GM10248 (cell line): ENCODE results near the gene FAM120AOS.

ENCODE experiments used
- CTCF ChIA-PET: fragments of 300-600 bp; sonication (Branson Sonifier 250); formaldehyde crosslinking; extraction: SDS; loops from one replicate; lab custom pipeline; 2021; ENCODE audit warnings: antibody characterized with exemption; lab: Yijun Ruan, JAX
- POLR2A ChIA-PET: fragments of 350-650 bp; sonication (Branson Sonifier 250); formaldehyde crosslinking; extraction: SDS; loops from one replicate; lab custom pipeline; 2020; ENCODE audit warnings: antibody characterized with exemption; lab: Yijun Ruan, JAX
- DNase-seq: peaks from one replicate; pipeline ENCODE4 v3.0.0; 2012; ENCODE audit errors: extremely low spot score
- CTCF ChIP-seq: IDR thresholded peaks from 2 replicates; pipeline ENCODE4 v1.5.1; 2012; ENCODE audit warnings: mild to moderate bottlenecking, low read depth; ENCODE audit errors: extremely low read depth, missing control alignments, control extremely low read depth

The FAM120AOS gene

GRCh38 chr9:93453047-93453914 lies at the start of gene FAM120AOS:
TSS of gene FAM120AOS (minus strand) at chr9:93453581. CDS start at chr9:93452709, 872 bp downstream.
- POLR2A ChIA-PET, result interaction anchor here (0.6 to 1.0 kb wide), 2 partner anchors 12 to 28 kb away, joined by 4 to 5 read pairs; no protein-coding TSS in a partner anchor
- CTCF ChIA-PET, result interaction anchor here (1.3 to 2.2 kb wide), 6 partner anchors 11 to 113 kb away, joined by 3 to 13 read pairs (median 6); no protein-coding TSS in a partner anchor
- no peak for TF ChIP-seq CTCF
- peak; percentile 88 for DNase-seq

GRCh38 chr9:93501406-93501805 lies 48.0 kb upstream of the FAM120AOS start:
- ChIA-PET POLR2A (no interaction called here), CTCF (interaction anchor here (1.3 kb wide), 1 partner anchor 60 kb away, joined by 5 read pairs; no protein-coding TSS in a partner anchor)
- TF ChIP-seq CTCF, result no peak
- DNase-seq, result no peak

- no peak for TF ChIP-seq CTCF
- DNase-seq, result no peak
- CTCF ChIA-PET, result interaction anchor here (1.3 kb wide), 1 partner anchor 60 kb away, joined by 5 read pairs; no protein-coding TSS in a partner anchor
- POLR2A ChIA-PET, result no interaction called here
Measured at GRCh38 chr9:93500571-93501298, 47.4 kb upstream of the FAM120AOS start.

- TF ChIP-seq CTCF, result no peak
- POLR2A ChIA-PET, result no interaction called here
- DNase-seq, result no peak
- CTCF ChIA-PET, result interaction anchor here (1.3 to 1.4 kb wide), 3 partner anchors 12 to 183 kb away, joined by 3 to 4 read pairs (median 4); no protein-coding TSS in a partner anchor
Measured at GRCh38 chr9:93496285-93496684, 42.9 kb upstream of the FAM120AOS start.

- ChIA-PET CTCF (no interaction called here), POLR2A (no interaction called here)
- no peak for TF ChIP-seq CTCF
- no peak for DNase-seq
Measured at GRCh38 chr9:93493949-93494348, 40.6 kb upstream of the FAM120AOS start.

GRCh38 chr9:93492327-93492726 lies 38.9 kb upstream of the FAM120AOS start:
- ChIA-PET POLR2A (no interaction called here), CTCF (no interaction called here)
- TF ChIP-seq CTCF, result no peak
- no peak for DNase-seq
